Suprapubic skin (tissue), 3 donors: ENCODE data around the gene TTLL5.

ENCODE experiments used
- CTCF ChIP-seq, 2 donors: fragments of 200-600 bp in 1 of 2; fragments of 450-650 bp in 1 of 2; sonication (generic) in 1 of 2; IDR thresholded peaks; one replicate each; pipeline ENCODE4 v1.5.1; 2016 to 2019; ENCODE audit warnings: antibody characterized with exemption in 2 of 2, mild to moderate bottlenecking in 1 of 2, moderate library complexity in 1 of 2
- POLR2AphosphoS5 ChIP-seq, 3 donors: sonication (generic); formaldehyde crosslinking; IDR thresholded peaks; one replicate each; pipeline ENCODE4 v1.6.1; 2017; ENCODE audit warnings: antibody characterized with exemption in 3 of 3

GRCh38 chr14:75783184-75783583 is 122.1 kb downstream of the TTLL5 start:
- TF ChIP-seq CTCF (IDR thresholded peaks at IDR 0.05) = no peak
- TF ChIP-seq POLR2AphosphoS5 (IDR thresholded peaks at IDR 0.05) = no peak
